A673 (cell line): ENCODE measurements around the gene CBLC. TPM values are rescaled to one million over a fixed set of nuclear protein-coding genes. Genes with fewer than 3 reads are reported as not detected.
"Not testable (repeated sequence)": the region's sequence is repeated elsewhere in the genome, so short reads cannot be mapped to it uniquely, and the experiment has no call there.

Experiments
- BruUV-seq: library from RNA; stranded (reverse); fragments of 400-500 nt; replicated peaks from 2 replicates; lab custom pipeline; 2021; lab: Mats Ljungman, UMichigan
- CTCF ChIA-PET: fragments of 300-600 bp; sonication (Branson Sonifier 250); formaldehyde crosslinking; loops from one replicate; lab custom pipeline; 2022; ENCODE audit warnings: antibody characterized with exemption; lab: Charles Lee
- POLR2A ChIA-PET: fragments of 300-600 bp; sonication (Branson Sonifier 250); formaldehyde crosslinking; loops from one replicate; lab custom pipeline; 2022; ENCODE audit warnings: antibody characterized with exemption; ENCODE audit not compliant: low non-redundant PET; lab: Charles Lee
- DNase-seq: peaks from one replicate; pipeline ENCODE4 v3.0.0-alpha.2; 2015; ENCODE audit warnings: low spot score
- H3K27ac ChIP-seq: fragments of 200-600 bp; sonication (generic); 2 replicates; pipeline ENCODE4 v1.5.1; 2016; ENCODE audit warnings: mixed run types, low read depth, mild to moderate bottlenecking, mixed read lengths, antibody characterized with exemption, low read length; ENCODE audit not compliant: poor library complexity, severe bottlenecking
- H3K27me3 ChIP-seq: fragments of 200-600 bp; sonication (generic); replicated peaks from 2 replicates; pipeline ENCODE4 v1.6.1; 2017; ENCODE audit warnings: mixed run types, low read depth, mild to moderate bottlenecking, mixed read lengths, antibody characterized with exemption, low read length; ENCODE audit not compliant: insufficient read depth, poor library complexity
- H3K36me3 ChIP-seq: fragments of 200-600 bp; sonication (generic); 2 replicates; pipeline ENCODE4 v1.6.1; 2016; ENCODE audit warnings: mixed run types, mild to moderate bottlenecking, mixed read lengths, antibody characterized with exemption, low read length; ENCODE audit not compliant: insufficient read depth, poor library complexity, severe bottlenecking
- H3K4me1 ChIP-seq: fragments of 200-600 bp; sonication (generic); 2 replicates; pipeline ENCODE4 v1.6.1; 2017; ENCODE audit warnings: mixed run types, mild to moderate bottlenecking, mixed read lengths, antibody characterized with exemption, low read length; ENCODE audit not compliant: insufficient read depth, poor library complexity, severe bottlenecking
- H3K4me3 ChIP-seq: fragments of 200-600 bp; sonication (generic); 2 replicates; pipeline ENCODE4 v1.5.1; 2016; ENCODE audit warnings: low read depth, mixed run types, mild to moderate bottlenecking, mixed read lengths, low read length; ENCODE audit not compliant: poor library complexity, severe bottlenecking
- H3K9me3 ChIP-seq: fragments of 200-600 bp; sonication (generic); 2 replicates; pipeline ENCODE4 v1.6.1; 2016; ENCODE audit warnings: mixed run types, low read depth, mild to moderate bottlenecking, mixed read lengths, antibody characterized with exemption, low read length; ENCODE audit not compliant: poor library complexity, severe bottlenecking
- CTCF ChIP-seq: fragments of 300-800, 200-600 bp; sonication (generic); conservative IDR thresholded peaks from 2 replicates; pipeline ENCODE4 v1.5.1; 2017; ENCODE audit warnings: low read depth, mild to moderate bottlenecking, antibody characterized with exemption, low read length, moderate library complexity, mixed read lengths
- EZH2 ChIP-seq: fragments of 200-600 bp; sonication (generic); IDR thresholded peaks from 2 replicates; pipeline ENCODE4 v1.6.1; 2017; ENCODE audit warnings: borderline replicate concordance, low read depth, mild to moderate bottlenecking, mixed read lengths, antibody characterized with exemption, low read length; ENCODE audit not compliant: poor library complexity, severe bottlenecking
- intact Hi-C: fragments of 100-400 bp; cut with micrococcal nuclease; formaldehyde crosslinking; loops from one replicate; pipeline ENCODE4 v1.10.0; 2022; ENCODE audit not compliant: unreplicated experiment
- total RNA-seq: library from RNA; stranded (reverse); gene quantifications from 2 replicates; pipeline ENCODE4 v1.2.3, GENCODE V29; 2021

Gene CBLC
- total RNA-seq, 1 experiment from 2014 or later, result not detected

DNA sequence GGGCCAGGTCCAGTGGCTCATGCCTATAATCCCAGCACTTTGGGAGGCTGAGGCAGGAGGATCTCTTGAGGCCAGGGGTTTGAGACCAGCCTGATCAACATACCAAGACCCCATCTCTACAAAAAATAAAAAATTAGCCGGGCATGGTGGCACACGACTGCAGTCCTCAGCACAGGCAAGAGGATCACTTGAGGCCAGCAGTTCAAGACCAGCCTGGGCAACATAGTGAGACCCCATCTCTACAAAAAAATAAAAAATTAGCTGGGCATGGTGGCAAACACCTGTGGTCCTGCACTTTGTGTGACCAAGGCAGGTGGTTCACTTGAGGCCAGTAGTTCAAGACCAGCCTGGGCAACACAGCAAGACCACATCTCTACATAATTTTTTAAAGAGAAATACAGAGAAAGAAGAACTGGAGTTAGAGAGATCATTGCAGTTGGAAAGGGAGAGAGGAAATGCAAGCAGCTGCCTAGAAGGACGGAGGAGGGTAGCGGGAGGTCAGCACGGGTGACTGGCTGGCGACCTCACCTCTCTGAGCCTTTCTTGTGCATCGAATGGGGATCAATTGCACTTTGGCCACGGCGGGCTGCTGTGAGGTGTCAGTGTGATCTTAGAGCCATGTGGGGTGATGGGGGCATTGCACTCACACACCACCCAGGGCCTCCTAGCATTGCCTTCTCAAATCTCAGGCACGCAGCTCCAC is 45.1 kb downstream of the CBLC start:
- CTCF ChIA-PET, result interaction anchor here (0.5 kb wide), 1 partner anchor 9 kb away, joined by 6 read pairs; no protein-coding TSS in a partner anchor
- no peaks in the 10 kb centered on the region for H3K9me3 ChIP-seq
- no peak overlapping the region for H3K4me3 ChIP-seq
- POLR2A ChIA-PET, result no interaction called here
- TF ChIP-seq EZH2 (no peak), CTCF (no peak)
- DNase-seq, result no peak
- intact Hi-C loops, result no loop called here
- no peak overlapping the region for H3K27ac ChIP-seq
- no peaks in the 10 kb centered on the region for H3K36me3 ChIP-seq
- peaks cover 3% of the 10 kb centered on the region for H3K27me3 ChIP-seq
- H3K4me1 ChIP-seq, result peaks cover 5% of the 10 kb centered on the region
- BruUV-seq, result no TSS peak

DNA sequence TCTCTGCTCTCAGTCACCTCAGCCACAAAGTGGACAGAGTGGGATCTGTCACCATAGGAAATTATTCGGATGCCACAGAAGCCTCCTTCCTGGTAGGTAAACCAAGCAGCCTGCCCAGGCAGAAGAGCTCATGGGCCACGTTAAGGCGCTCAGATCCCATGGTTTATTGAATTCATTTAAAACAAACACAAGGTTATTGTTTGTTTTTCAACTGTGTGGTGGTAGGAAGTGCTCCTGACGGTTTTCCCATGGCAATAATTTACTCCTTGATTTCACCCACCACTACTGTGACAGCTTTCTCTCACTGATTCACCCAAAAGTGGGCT is 45.6 kb downstream of the CBLC start:
- DNase-seq, result no peak
- Histone ChIP-seq H3K27me3 (peaks cover 3% of the 10 kb centered on the region), H3K36me3 (no peaks in the 10 kb centered on the region), H3K9me3 (no peaks in the 10 kb centered on the region), H3K4me1 (peaks cover 5% of the 10 kb centered on the region), H3K4me3 (no peak overlapping the region), H3K27ac (no peak overlapping the region)
- ChIA-PET POLR2A (no interaction called here), CTCF (interaction anchor here (0.5 kb wide), 1 partner anchor 8 kb away, joined by 6 read pairs; no protein-coding TSS in a partner anchor)
- intact Hi-C loops, result no loop called here
- no TSS peak for BruUV-seq
- TF ChIP-seq CTCF, result no peak
- no peak for TF ChIP-seq EZH2

- peaks cover 3% of the 10 kb centered on the region for H3K27me3 ChIP-seq
- H3K9me3 ChIP-seq, result no peaks in the 10 kb centered on the region
- intact Hi-C loops, result no loop called here
- no peak for TF ChIP-seq CTCF
- no peak for TF ChIP-seq EZH2
- POLR2A ChIA-PET, result no interaction called here
- no peaks in the 10 kb centered on the region for H3K36me3 ChIP-seq
- peaks cover 5% of the 10 kb centered on the region for H3K4me1 ChIP-seq
- no peak overlapping the region for H3K27ac ChIP-seq
- DNase-seq, result no peak
- BruUV-seq, result no TSS peak
- CTCF ChIA-PET, result no interaction called here
- no peak overlapping the region for H3K4me3 ChIP-seq
Measured at GRCh38 chr19:44824761-44825160, 47.1 kb downstream of the CBLC start.

- H3K4me1 ChIP-seq, intact Hi-C loops, DNase-seq, H3K27me3 ChIP-seq, H3K36me3 ChIP-seq, H3K27ac ChIP-seq, BruUV-seq, H3K9me3 ChIP-seq, POLR2A ChIA-PET, H3K4me3 ChIP-seq, CTCF ChIA-PET: not testable (repeated sequence)
Measured at GRCh38 chr19:44832875-44833274, 55.2 kb downstream of the CBLC start.

DNA sequence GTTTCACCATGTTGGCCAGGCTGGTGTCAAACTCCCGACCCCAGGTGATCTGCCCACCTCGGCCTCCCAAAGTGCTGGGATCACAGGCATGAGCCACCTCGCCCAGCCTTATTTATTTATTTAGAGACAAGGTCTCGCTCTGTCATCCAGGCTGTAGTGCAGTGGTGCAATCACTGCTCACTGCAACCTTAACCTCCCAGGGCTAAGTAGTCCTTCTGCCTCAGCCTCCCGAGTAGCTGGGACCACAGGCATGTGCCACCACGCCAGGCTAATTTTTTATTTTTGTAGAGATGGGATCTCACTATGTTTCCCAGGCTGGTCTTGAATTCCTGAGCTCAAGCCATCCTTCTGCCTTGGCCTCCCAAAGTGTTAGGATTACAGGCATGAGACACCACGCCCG is 56.7 kb downstream of the CBLC start:
- CTCF ChIA-PET, H3K9me3 ChIP-seq, POLR2A ChIA-PET, H3K4me1 ChIP-seq, H3K27ac ChIP-seq, DNase-seq, H3K4me3 ChIP-seq, BruUV-seq, H3K27me3 ChIP-seq, intact Hi-C loops, H3K36me3 ChIP-seq: not testable (repeated sequence)
